Renal cortex interstitium (tissue), 11 donors: ENCODE measurements around the gene ALPK3. TPM values are rescaled to one million over a fixed set of nuclear protein-coding genes. Genes with fewer than 3 reads are reported as not detected.
"Not testable (repeated sequence)": the region's sequence is repeated elsewhere in the genome, so short reads cannot be mapped to it uniquely, and the experiment has no call there.

ENCODE experiments used
- DNase-seq, 11 donors: peaks; one replicate each; pipeline ENCODE4 v3.0.0-alpha.2; 2013; ENCODE audit warnings: low read depth in 9 of 11, low spot score in 4 of 11; ENCODE audit errors: extremely low read depth in 1 of 11
- polyA plus RNA-seq, 3 donors: library from polyadenylated mRNA; unstranded; fragments of 120-200 nt; gene quantifications; one replicate each; pipeline ENCODE4 v1.2.1, GENCODE V29; 2013; ENCODE audit not compliant: insufficient read length in 3 of 3

ALPK3 gene
- polyA plus RNA-seq, 3 donors = 17.4 to 27.1 (median 18.0) TPM

GRCh38 chr15:84862214-84862975 is 45.2 kb downstream of the ALPK3 start:
- no peak for DNase-seq

GRCh38 chr15:84863565-84864443 is 46.6 kb downstream of the ALPK3 start:
- no peak for DNase-seq

- DNase-seq = no peak
Observed at GRCh38 chr15:84864444-84864795, 47.3 kb downstream of the ALPK3 start.

DNA sequence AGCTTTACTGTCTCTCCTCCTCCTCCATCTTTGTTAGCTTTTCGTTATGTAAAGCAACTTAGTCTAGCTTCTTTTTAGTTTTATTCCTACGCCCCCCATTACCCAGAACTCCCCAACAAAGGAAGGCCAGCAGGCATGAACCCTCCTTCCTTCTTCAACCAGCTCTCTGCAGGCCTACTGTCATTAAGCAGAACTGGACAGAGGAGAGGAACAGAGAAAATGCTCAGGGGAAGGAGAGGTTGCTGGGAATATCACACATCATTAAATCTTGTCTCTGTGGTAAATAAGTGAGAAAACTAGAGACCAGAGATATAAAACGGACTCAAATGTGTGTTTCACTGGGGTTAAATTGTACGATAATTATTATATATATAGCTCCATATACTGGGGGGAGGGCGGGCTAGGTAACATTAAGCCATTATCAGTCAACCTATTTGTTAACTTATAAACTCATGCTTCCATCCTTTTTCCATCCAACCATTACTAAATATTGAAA is 48.0 kb downstream of the ALPK3 start:
- DNase-seq = no peak

DNA sequence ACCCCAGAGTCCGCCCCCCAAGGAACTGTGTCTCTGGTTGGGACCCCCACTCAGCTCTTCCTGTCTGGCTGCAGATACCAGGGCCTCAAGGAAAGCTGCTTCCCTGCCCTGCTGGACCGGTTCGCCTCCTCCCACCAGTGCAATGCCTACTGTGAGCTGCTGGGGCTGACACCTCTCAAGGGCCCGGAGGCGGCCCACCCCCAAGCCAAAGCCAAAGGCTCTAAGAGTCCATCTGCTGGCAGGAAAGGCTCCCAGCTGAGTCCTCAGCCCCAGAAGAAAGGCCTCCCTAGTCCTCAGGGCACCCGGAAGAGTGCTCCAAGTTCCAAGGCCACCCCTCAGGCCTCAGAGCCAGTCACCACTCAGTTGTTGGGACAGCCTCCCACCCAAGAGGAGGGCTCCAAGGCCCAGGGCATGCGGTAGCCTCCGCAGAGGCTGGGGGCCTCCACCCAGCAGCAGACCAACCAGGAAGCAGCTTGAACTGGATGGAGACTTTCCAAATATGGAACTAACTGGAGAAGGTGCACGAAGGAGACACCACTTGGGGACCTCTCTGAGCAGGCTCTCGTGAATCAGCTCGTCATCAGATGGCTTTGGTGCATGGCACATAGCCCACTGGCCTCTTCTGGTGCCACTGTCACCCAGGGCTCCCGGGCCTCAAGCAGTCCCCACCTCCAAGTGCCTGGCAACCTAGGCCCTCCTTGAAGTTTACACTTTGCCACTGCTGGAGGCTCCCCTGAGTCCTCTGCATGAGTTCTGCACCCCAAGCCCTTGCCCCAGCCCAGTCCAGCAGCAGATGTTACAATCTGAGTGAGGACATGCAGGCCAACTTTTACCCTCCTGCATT is 51.1 kb downstream of the ALPK3 start:
- no peak for DNase-seq

GRCh38 chr15:84869510-84869909 is 52.4 kb downstream of the ALPK3 start:
- no peak for DNase-seq

DNA sequence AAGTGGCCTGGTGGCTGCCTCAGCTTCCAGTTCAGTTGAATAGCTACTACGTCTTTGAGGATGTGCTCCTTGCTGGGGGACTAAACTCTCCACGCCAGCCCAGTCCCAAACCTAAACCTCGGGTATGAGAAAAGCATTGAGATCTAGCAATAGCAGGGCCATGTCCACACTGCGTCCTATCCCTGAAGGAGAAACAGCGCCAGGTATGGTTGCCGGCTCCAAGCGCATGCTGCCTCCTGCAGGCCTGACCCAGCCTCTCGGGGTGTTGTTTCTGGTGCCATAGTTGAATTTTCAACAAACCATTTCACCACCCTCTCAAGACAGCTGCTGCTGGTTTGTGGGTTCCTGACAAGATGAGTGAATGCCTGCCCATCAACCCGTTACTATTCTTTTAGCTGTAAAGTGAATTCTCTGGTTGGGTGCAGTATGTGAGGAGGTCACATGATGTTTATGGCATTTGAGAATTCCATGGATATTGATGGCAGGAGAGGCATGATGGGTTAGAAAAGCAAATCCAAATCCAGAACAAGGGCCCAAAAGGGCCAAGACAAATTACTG is 54.4 kb downstream of the ALPK3 start:
- no peak for DNase-seq

GRCh38 chr15:84872009-84872910 is 55.1 kb downstream of the ALPK3 start:
- no peak for DNase-seq

DNA sequence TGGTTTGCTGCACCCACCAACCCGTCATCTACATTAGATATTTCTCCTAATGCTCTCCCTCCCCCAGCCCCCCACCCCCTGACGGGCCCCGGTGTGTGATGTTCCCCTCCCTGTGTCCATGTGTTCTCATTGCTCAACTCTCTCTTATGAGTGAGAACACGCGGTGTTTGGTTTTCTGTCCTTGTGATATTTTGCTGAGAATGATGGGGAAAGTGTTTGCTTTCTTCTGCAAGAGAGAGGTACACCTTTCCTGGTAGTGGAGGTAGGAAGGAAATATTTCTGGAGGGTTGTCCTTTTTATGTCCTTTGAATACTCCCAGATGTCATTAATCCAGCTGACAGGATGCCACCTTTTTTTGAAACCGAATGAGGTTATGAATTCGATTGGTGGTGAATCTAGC is 56.8 kb downstream of the ALPK3 start:
- DNase-seq = no peak

- DNase-seq = no peak
Observed at GRCh38 chr15:84874981-84875699, 58.0 kb downstream of the ALPK3 start.

- DNase-seq = no peak
Observed at GRCh38 chr15:84876269-84876668, 59.1 kb downstream of the ALPK3 start.

- DNase-seq = not testable (repeated sequence)
Observed at GRCh38 chr15:84877701-84878100, 60.5 kb downstream of the ALPK3 start.

- peak in 5 of 11 donors; percentile 28 to 39 (median 31) for DNase-seq
Observed at GRCh38 chr15:84878504-84878903, 61.3 kb downstream of the ALPK3 start.

- DNase-seq = no peak
Observed at GRCh38 chr15:84879088-84879780, 62.1 kb downstream of the ALPK3 start.

GRCh38 chr15:84880007-84880406 is 62.9 kb downstream of the ALPK3 start:
- no peak for DNase-seq

GRCh38 chr15:84880822-84881519 is 63.8 kb downstream of the ALPK3 start:
- DNase-seq = no peak
